Dedifferentiated amniotic fluid mesenchymal stem cell (primary cell): Measurements from ENCODE around the gene DAAM2.

Source experiments
- DNase-seq: peaks from one replicate; pipeline ENCODE4 v3.0.0-alpha.2; 2016; ENCODE audit errors: extremely low spot score

The DAAM2 gene

GRCh38 chr6:39929733-39930461 is 137.7 kb downstream of the DAAM2 start:
- no peak for DNase-seq

- no peak for DNase-seq
Observed at GRCh38 chr6:39930540-39930939, 138.4 kb downstream of the DAAM2 start.

- no peak for DNase-seq
Observed at GRCh38 chr6:39931607-39932006, 139.4 kb downstream of the DAAM2 start.

DNA sequence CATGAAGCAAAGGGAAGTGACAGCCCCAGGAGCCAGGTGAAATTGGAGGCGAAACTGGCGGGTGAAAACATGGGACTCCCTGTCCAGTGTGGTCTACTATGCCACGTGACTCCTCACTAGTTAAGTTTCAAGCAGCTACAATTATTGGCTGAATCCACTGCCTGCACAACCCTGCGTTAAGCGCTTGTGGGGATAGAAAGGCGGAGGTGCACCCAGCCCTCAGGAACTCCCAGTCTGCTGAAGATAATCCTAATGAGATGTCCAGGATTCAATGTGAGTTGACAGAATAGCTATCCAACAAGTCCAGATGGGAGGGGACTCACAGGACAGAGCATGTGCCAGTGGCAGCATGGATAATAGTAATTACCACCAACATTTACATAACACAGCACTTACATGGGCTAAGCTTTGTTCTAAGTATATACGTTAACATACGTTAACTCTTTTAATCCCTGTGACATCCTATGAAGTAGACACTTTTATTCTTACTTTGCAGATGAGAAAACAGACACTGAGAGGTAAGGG is 140.3 kb downstream of the DAAM2 start:
- DNase-seq: no peak

- DNase-seq: no peak
Observed at GRCh38 chr6:39933669-39934130, 141.5 kb downstream of the DAAM2 start.

DNA sequence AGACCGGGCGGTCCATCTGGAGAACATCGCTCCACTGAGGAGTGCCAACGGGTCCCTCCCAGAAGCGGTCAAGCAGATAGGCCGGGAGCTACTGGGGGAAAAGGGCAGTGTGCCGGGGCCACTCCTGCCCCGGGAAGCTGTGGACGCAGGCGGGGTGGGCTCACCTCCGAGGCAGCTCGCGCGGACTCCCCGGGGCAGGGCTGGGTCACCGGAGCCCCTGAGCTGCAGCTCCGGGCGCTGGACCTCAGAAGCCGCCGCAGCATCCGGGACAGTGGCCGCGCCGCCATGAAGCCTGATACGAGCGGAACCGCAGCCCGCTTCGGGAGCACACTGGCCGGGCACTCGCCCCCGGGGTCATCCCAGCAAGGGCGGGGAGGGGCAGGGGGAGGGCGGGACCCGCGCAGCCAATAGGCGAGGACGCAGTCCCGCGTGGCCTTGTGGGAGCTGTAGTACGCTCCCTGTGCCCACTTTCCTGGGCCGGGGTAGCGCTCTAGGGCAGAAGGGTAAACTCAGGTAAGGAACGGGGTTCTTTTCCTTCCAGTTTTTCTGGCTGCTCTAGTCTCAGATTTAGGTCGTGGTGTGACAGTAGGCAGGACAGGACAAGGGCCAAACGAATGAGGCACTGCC is 142.1 kb downstream of the DAAM2 start, which contains the start of gene MOCS1:
TSS of gene MOCS1 (minus strand) at position 332 of the 627 bp plus-strand sequence. CDS start at position 287, 45 bp downstream.
- peak; percentile 39 for DNase-seq

DNA sequence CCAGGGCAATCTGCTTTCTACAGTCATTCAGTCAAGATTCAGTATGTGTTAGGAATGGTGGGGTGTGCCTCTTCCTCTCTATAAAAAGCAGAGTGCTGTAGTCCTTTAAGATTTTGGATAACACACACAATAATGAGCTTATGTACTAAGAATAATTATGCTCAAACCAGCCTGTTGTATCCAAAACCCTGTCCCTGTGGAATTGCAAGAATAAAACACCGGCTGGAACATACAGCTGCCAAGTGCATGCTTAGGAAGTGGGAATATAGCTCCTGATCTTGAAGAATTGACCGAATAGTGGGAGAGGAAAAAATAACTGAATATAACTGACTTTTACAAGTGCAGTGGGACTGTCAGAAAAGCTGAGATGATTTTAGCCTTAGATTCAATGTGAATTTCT is 143.1 kb downstream of the DAAM2 start:
- DNase-seq: no peak

DNA sequence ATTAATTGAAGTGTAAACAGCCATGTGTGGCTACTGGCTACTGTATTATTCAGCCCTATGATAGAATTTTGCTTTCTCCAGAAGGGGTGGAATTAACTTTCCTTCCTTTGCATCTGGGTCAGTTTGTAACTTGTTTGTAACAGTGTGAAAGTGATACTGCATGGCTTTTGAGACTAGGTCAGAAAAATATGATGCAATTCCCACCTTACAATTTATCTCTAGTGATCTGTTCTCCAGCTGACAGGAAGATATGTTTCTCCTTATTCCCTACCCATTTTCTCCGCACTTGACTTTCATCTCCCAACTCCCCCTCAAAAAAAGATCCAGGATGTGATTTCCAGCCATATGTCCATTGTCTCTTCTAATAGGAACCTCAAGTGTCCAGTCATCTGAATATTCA is 144.7 kb downstream of the DAAM2 start:
- no peak for DNase-seq

DNA sequence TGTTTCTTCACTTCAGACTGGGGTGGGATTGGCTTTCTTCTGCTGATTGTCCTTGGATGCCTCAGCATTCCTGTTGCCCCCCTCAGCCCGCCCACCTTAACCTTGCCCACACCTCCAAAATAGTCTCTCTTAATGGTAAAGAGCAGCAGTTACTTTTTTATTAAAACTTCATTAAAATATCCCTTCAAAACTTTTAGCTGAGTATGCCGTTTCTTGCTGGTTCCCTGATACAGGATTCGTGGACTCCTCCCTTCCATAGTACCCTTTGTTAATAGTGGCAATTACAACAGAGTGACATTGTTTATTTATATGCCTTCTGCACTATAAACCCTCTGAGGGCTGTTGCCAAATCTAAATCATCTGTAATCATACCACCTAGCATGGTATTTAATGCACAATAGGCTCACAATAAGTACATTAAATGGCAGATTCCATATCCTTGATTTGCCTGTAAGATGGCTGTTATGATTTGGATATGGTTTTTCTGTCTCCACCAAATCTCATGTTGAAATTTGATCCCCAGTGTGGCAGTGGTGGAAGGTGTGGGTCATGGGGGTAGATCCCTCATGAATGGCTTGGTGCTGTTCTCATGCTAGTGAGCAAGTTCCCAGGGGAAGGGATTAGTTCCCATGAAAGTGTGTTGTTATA is 145.6 kb downstream of the DAAM2 start:
- DNase-seq: no peak

DNA sequence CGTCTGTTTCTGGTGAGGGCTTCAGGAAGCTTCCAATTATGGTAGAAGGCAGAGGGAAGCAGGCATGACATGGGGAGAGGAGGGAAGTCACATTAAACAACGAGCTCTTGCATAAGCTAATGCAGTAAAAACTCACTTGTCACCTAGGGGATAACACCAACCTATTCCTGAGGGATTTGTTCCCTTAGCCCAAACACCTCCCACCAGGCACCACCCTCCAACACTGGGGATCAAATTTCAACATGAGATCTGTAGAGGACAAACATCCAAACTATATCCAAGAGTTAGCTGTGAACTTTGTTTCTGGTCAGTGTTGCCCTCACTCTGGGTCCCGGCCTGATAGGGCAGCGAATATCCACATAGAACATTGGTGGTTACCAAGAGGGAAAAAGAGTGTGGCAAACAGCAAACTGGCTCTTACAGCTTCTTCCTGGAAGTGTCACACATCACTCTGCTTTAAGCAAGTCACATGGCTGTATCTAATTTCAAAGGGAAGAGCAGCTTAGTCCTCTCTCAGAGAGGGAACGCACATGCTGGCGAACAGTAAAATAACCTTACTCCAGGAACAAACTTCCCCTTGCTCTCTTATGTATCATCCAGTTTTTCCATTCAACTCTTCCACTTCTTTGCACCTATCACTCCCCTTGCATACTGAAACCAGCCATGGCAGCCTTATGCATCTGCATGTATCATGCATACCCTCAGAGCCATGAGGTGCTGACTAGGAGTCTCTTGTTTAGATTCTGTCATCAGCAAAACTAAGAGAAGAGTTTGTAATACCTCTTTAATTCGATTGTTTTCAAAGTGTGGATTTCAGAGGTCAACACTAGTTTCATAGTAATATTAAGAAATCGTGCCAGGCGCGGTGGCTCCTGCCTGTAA is 146.8 kb downstream of the DAAM2 start:
- no peak for DNase-seq

GRCh38 chr6:39941138-39941537 is 149.0 kb downstream of the DAAM2 start:
- DNase-seq: no peak

DNA sequence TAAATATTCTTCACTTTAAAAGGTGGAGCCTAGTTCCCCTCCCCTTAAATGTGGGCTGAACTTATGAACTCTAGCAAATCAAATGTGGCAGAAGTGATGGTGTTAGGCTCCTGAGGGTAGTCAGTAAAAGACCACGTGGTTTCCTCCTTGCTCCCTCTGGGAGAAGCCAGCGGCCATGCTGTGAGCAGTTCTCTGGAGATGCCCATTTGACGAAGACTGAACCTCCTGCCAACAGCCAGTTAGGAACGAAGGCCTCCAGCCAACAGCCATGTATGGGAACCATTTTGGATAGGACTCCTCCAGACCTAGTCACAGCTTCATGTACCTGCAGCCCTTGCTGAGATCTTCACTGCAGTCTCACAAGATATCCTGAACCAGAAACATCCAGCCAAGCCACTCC is 149.6 kb downstream of the DAAM2 start:
- no peak for DNase-seq

DNA sequence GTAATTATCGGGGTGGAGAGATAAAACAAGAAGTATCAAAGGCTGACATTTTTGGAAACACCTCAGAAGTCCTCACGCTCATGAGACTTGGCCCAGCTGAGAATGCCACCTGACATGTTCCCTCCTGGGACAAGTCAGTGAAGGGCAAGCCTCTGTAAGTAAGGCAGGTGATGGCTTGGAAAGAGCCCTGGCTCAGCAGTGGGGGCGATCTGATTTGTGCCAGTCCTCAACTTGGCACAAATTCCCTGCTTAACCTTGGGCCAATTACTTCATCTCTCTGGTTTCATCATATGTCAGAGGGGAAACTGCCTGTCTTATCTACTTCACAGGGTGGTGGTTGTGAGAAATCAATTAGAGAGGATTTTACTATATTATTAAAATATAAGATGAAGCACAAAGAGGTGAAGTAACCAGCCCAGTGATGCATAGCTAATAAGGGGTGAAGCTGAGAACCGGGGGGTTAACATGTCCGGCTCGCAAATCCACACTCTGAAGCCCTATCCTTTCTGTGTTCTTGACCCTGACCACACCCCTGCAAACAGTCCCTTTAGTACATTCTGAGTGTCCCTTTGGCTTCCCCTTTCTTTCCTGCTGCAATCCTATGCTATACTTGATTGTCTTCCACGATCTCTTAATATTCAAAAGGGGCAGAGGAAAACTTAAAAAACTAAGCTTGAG is 150.9 kb downstream of the DAAM2 start:
- DNase-seq: no peak

DNA sequence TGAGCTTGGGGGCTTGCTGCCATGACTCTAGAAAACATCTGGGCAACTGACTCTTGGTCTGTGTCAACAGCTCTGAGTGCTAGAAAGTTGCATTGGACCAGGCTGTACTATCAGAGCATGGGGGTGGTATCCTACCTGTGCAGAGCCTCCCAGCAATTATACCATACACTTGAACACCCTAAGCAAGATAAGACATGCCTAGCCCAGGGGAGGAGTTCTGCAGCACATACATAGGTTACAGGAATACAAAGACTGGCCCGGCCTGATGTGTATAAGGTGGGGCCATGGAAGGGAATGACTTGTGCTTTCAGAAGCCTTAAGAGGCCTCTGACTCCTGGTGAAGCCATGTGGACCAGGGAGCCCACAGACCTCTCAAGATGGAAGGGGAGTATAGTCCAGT is 153.4 kb downstream of the DAAM2 start:
- no peak for DNase-seq

DNA sequence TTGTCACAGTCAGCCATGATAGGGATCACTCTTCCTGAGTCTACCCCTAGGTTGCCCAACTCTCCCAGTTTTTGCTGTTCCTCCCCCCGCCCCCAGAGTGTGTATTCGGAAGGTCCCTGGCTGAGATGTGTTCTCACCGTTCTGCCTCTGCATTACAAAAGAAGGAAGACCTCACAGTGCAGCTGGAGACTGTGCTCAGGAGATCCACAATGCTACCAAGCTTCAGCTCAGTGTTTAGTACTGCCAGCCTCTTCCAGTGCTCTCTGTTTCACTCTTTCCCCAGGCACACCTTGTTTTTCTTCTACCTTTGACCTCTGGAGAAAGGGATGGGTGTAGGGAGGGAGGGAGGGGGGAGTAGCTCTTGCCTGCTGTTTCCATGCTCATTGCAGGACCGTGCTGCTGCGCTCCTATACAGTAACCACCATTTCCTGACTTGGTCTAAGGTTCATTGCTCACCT is 155.5 kb downstream of the DAAM2 start:
- no peak for DNase-seq

DNA sequence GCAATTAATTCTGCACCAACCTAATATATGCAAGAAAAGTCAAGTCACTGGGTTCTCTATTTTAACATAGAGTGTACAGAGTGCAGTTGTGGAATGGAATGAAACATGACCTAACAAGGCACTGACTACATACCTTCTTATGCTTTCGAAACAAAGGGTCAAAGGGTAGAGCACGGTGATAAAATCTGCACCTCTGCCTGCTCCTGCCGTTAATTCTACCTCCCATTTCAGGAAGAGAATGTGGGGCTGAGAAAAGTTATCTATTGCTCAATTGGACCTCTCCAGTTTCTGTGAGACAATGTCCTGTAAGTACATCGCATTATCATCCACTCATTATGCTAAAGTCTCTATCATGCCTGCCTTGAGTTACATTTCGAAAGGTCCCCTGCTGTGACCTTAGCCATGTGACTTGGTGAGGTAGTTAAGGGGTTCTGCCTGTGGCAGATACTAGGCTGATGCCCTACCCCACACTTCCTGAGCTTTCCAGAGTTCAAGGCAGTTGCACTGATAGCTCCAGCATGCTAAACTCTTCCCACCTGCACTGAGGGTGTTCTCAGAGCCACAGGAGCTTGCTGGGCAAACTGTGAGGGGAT is 156.1 kb downstream of the DAAM2 start:
- no peak for DNase-seq

- no peak for DNase-seq
Observed at GRCh38 chr6:39950125-39950720, 158.0 kb downstream of the DAAM2 start.

DNA sequence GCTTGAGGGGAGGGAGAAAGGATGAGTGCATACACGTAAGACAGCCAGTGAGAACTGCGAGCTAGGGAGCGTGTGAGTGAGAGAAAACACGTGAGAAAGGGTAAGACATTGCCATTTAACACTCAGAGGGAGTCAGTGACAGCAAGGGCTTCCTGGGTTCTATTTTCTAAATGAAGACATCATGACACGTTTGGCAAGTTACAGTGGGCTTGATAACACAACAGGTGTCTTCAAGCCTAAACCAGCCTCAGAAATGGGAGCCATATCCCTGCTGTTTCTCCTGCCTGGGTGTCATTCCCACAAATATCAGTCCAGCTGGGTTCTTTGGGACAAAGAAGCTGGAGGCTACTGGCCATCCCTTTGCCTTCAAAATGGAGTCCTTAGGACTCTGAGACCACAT is 159.0 kb downstream of the DAAM2 start:
- no peak for DNase-seq

DNA sequence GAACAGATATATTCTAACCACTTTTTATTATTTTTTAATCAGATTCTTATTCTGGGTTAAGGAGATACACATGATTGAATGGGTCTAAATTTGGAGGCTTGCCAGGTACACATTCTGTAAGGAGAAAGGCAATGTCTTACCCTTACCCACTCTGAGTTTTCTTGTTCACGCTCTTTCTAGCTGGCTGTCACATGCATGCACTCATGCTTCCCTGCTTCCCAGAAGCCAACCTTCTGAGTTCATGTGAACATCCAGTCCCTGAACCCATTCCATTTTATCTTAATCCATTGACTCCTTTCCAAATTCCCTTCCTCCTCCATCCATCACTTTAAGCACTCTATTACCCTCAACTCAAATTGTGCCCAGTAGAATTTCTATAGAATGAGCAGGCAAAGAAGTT is 159.5 kb downstream of the DAAM2 start:
- no peak for DNase-seq

GRCh38 chr6:39952167-39952566 is 160.0 kb downstream of the DAAM2 start:
- DNase-seq: peak; percentile 27
